IgD-negative memory B cell (primary cell): ENCODE results near the gene CSRNP3. TPM values are rescaled to one million over a fixed set of nuclear protein-coding genes. Genes with fewer than 3 reads are reported as not detected.

Experiments
- H3K27ac Mint-ChIP-seq, 3 donors: one replicate each; pipeline ENCODE4 v1.8.0; 2020 to 2022; ENCODE audit warnings: mild to moderate bottlenecking in 3 of 3, mixed read lengths in 3 of 3, moderate library complexity in 1 of 3
- H3K27me3 Mint-ChIP-seq: one replicate; pipeline ENCODE4 v1.8.0; 2021; ENCODE audit warnings: mixed read lengths
- H3K36me3 Mint-ChIP-seq: one replicate; pipeline ENCODE4 v1.8.0; 2020; ENCODE audit warnings: mild to moderate bottlenecking, mixed read lengths
- H3K4me1 Mint-ChIP-seq, 3 donors: one replicate each; pipeline ENCODE4 v1.8.0; 2020 to 2022; ENCODE audit warnings: mixed read lengths in 3 of 3, mild to moderate bottlenecking in 1 of 3
- H3K4me3 Mint-ChIP-seq, 4 donors: one replicate each; pipeline ENCODE4 v1.8.0; 2020 to 2022; ENCODE audit warnings: mild to moderate bottlenecking in 4 of 4, mixed read lengths in 4 of 4, moderate library complexity in 3 of 4
- H3K9me3 Mint-ChIP-seq, 3 donors: one replicate each; pipeline ENCODE4 v1.8.0; 2020 to 2021; ENCODE audit warnings: mixed read lengths in 3 of 3, mild to moderate bottlenecking in 1 of 3
- polyA plus RNA-seq: library from polyadenylated mRNA; unstranded; fragments of 300-500 nt; fragmentation: Illumina TruSeq; gene quantifications from one replicate; pipeline ENCODE4 v1.2.3, GENCODE V29; 2021

Gene CSRNP3
- polyA plus RNA-seq, 1 donor from 2014 or later: not detected

DNA sequence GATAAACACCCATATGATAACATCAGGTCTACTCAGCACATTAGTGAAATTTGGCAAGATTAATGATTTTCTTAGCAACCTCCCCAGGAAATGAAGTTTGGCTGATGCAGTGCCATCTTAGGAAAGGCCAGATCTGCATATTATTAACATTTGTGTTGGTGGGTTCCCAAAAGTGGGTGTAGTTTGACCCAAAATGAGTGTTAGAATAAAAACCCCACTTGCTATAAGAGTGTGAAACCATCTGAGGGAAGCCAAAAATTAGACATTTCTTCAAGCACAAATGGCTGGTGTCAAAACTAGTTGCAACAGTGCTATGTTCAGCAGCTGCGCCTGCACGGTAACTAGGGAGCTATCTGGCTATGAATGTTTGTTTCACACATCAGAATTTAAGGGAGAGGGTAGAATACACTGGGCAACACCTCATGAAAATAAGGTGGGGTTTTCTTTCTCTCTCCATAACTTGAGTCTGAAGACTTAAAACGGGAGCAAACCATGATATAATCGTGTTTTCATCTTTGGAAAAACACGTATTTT is 15.9 kb upstream of the CSRNP3 start:
- Mint-ChIP-seq H3K27me3 (peaks cover 7% of the 10 kb centered on the region), H3K27ac (no peak overlapping the region), H3K4me1 (no peaks in the 10 kb centered on the region), H3K9me3 (peaks cover 0 to 7% (median 2%) of the 10 kb centered on the region in 3 donors), H3K4me3 (no peak overlapping the region), H3K36me3 (no peaks in the 10 kb centered on the region)

DNA sequence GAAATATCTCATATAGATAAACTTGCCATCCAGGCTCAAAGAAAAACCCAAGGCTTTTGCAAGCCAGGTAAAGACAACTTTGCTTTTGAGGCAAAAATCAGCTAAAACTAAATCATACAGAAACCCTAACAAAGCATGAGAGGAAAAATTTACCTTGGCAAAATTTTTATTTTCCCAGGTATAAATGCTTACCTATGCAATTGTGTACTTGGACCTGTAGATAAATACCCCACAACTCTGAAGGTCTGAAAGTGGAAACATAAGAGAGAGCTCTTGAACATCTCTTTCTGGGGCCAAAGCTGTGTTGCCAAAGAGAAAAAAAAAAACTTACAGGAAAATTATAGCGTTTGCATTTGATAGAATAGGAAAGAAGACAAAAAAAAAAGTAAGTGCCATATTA is 14.6 kb upstream of the CSRNP3 start:
- no peaks in the 10 kb centered on the region for H3K4me1 Mint-ChIP-seq
- H3K27me3 Mint-ChIP-seq: peaks cover 6% of the 10 kb centered on the region
- H3K27ac Mint-ChIP-seq: no peak overlapping the region
- H3K9me3 Mint-ChIP-seq: peaks cover 0 to 10% (median 2%) of the 10 kb centered on the region in 3 donors
- no peak overlapping the region for H3K4me3 Mint-ChIP-seq
- H3K36me3 Mint-ChIP-seq: no peaks in the 10 kb centered on the region

DNA sequence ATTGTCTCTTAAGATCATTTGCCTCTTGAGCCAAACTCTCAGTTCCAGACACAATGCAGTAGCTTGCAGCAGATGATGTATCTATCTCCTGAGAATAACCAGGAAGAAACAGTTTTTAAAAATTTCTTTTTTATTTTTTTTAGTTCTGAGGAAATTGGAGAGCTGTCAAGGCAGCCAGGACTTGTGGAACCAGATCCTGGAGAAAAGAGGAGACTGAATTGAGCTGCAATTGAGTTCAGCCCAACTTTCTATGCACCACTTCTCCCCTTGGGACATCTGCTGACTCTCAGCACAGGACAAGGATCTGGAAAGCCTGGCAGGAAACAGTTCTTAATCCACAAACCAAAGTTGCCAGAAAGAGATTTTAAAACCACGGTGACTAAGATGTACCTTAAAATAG is 13.5 kb upstream of the CSRNP3 start:
- Mint-ChIP-seq H3K9me3 (peaks cover 0 to 10% (median 2%) of the 10 kb centered on the region in 3 donors), H3K4me1 (no peaks in the 10 kb centered on the region), H3K4me3 (no peak overlapping the region), H3K27me3 (peaks cover 4% of the 10 kb centered on the region), H3K36me3 (no peaks in the 10 kb centered on the region), H3K27ac (no peak overlapping the region)

DNA sequence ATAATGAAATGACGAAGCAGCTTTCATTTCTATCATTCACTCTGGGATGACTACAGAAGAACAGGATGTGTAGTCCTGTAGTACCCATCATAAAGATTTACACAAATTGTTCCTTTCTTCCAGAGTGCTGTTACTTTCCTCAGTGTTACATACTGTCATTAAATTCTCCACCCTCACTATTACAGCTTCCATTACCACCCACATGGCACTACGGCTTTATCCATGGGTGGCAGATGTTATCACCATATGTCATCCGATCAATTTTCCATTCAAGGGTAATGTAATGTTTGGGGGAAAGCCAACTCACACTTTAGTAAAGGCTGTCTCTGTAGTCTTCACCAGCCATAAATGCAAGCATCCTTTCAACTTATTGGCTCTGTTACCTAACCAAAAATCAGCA is 7.1 kb upstream of the CSRNP3 start:
- Mint-ChIP-seq H3K36me3 (no peaks in the 10 kb centered on the region), H3K9me3 (peaks cover 1 to 5% (median 2%) of the 10 kb centered on the region in 3 donors), H3K4me3 (no peak overlapping the region), H3K27me3 (peaks cover 2% of the 10 kb centered on the region), H3K4me1 (peaks cover 0 to 1% (median 0%) of the 10 kb centered on the region in 3 donors), H3K27ac (no peak overlapping the region)

DNA sequence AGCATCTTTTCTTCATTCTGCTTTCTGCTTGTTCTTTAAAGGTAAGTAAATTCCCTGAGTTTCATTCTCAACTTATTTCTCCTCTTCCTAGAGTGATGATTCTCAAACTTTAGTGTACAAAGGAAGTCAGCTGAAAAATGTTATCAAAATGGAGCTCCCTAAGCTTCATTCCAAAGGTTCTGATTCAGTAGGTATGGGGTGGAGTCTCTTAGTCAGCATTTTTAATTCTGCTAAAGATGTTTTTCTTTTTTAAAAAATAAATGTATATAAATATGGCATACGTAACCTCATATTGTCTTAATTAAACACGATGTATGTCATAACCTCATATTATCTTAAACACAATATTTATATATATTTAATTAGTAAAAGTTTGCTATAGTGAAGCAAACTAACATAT is 3.1 kb upstream of the CSRNP3 start:
- H3K9me3 Mint-ChIP-seq: peaks cover 0 to 1% (median 0%) of the 10 kb centered on the region in 3 donors
- H3K27ac Mint-ChIP-seq: no peak overlapping the region
- H3K4me1 Mint-ChIP-seq: peaks cover 0 to 1% (median 0%) of the 10 kb centered on the region in 3 donors

DNA sequence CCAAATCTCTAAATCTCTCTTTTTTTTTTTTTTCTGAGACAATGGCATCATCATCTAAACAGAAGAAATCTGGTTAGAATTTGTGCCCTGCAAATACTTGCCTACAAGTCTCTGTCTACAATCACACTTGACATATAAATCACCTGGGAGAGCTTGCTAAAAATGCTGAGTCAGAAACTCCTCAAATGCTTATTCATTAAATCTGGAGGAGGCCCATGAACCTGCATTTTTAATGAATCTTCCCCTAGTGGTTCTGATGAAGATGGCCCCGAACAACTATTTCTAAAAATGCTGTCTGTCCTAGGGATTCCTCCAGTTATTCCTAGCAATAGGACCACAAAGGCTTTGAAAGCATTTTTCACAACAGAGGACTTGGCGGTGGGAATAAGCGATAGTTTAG is 1.6 kb upstream of the CSRNP3 start:
- Mint-ChIP-seq H3K27ac (no peak overlapping the region), H3K4me3 (no peak overlapping the region), H3K27me3 (no peaks in the 10 kb centered on the region)

More for the DNA sequence above, 3.1 kb upstream of the CSRNP3 start:
- no peaks in the 10 kb centered on the region for H3K36me3 Mint-ChIP-seq
- no peak overlapping the region for H3K4me3 Mint-ChIP-seq
- H3K27me3 Mint-ChIP-seq: no peaks in the 10 kb centered on the region

DNA sequence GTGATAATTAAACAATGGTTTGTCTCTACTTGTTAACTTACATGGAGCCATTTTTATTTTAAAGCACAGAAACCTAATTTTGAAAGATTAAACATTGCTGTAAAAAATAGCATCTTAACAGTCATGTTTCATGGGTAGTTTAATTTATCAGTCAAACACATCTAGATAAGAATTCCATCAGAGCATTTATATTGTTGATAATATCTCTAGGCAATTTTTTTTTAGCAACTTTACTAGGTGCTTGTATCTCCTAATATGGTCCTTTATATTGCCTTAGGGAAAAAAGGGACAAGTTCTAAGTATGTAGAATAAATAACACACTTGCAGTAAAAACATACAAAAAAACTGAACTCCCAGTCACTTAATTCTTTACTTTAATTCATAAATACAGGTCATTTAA is 863 bp downstream of the CSRNP3 start:
- no peak overlapping the region for H3K27ac Mint-ChIP-seq
- H3K36me3 Mint-ChIP-seq: no peaks in the 10 kb centered on the region
- no peaks in the 10 kb centered on the region for H3K27me3 Mint-ChIP-seq
- H3K4me1 Mint-ChIP-seq: peaks cover 0 to 1% (median 0%) of the 10 kb centered on the region in 3 donors
- no peak overlapping the region for H3K4me3 Mint-ChIP-seq
- H3K9me3 Mint-ChIP-seq: peaks cover 0 to 1% (median 0%) of the 10 kb centered on the region in 3 donors

More for the DNA sequence above, 1.6 kb upstream of the CSRNP3 start:
- H3K4me1 Mint-ChIP-seq: peaks cover 0 to 1% (median 0%) of the 10 kb centered on the region in 3 donors
- peaks cover 0 to 1% (median 0%) of the 10 kb centered on the region in 3 donors for H3K9me3 Mint-ChIP-seq
- no peaks in the 10 kb centered on the region for H3K36me3 Mint-ChIP-seq

DNA sequence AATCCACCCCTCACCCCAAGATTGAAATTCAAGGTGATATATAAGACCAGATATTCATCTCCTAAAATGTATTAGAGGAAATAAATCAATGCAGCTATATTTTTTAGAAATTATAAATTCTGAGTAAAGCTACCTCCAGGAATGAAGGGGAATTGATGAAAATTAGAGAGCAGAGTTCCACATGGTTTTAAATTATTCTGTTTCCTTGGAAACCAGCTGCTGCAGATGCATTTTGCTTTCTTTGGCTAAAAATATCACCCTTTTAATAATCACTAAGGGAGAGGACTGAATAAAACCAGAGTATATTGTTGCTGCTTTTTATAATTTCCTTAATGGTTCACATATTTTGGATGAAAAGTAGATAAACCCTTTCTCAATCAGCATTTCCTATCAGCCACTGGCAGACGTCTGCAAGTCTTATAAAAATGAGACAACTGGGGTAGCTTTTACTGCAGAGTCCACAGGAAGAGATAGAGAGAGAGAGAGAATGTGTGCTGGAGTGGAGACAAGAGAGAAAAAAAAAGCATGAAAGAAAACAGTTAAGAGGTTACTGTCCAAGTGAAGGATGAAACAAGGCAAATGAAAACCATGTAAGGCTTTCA is 2.0 kb downstream of the CSRNP3 start:
- H3K27me3 Mint-ChIP-seq: no peaks in the 10 kb centered on the region
- no peak overlapping the region for H3K4me3 Mint-ChIP-seq
- no peaks in the 10 kb centered on the region for H3K9me3 Mint-ChIP-seq
- H3K36me3 Mint-ChIP-seq: no peaks in the 10 kb centered on the region
- no peaks in the 10 kb centered on the region for H3K4me1 Mint-ChIP-seq
- H3K27ac Mint-ChIP-seq: no peak overlapping the region

DNA sequence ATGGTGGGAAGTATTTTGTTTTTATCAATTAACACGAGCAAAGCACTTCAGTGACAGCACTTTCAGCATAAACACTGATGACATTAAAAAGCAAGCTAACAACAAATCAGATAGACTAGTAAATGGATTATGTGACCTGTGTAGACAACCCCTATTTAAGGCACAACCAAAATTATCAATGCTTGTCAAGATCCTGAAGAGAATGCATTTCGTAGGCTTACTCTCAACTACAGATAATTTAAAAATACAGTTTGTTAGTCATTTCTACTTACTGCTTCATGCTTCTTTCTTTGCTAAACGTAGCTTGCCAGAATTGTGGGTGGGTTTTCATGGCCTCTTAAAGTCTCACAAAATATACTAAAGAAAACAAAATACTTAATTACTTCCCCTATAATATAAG is 3.4 kb downstream of the CSRNP3 start:
- H3K27me3 Mint-ChIP-seq: no peaks in the 10 kb centered on the region
- H3K27ac Mint-ChIP-seq: no peak overlapping the region
- H3K4me1 Mint-ChIP-seq: no peaks in the 10 kb centered on the region
- no peaks in the 10 kb centered on the region for H3K9me3 Mint-ChIP-seq
- no peaks in the 10 kb centered on the region for H3K36me3 Mint-ChIP-seq
- H3K4me3 Mint-ChIP-seq: no peak overlapping the region

DNA sequence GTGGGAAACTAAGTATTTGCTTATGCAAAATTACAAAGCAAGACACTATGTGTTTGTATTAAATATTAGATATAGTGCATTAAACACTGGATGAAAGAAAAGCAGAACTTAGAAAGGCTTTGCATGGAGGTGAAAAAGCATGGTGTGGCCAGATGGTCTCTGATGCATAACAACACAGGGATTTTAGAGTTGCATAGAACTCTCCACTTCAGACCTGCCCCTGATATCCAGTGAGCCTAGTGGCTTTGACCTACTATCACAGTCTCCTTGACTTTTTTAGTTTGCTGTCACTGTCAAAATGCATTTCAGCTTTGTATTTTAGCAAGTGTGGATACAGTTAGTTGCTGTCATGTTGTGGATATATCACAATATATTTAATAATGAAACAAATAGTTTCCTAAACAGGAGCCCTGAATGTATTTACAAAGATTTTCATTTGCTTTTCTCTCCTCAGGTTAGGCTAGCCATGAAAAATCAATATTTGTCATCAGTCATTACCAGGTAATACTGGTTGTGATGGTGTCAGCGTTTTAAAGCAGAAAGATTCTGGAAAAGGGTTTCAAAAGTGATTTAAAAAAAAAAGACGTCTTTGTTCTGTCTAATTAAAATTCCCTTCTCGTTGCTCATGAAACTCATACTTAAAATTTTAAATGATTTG is 5.2 kb downstream of the CSRNP3 start:
- no peaks in the 10 kb centered on the region for H3K4me1 Mint-ChIP-seq
- H3K9me3 Mint-ChIP-seq: no peaks in the 10 kb centered on the region
- no peaks in the 10 kb centered on the region for H3K36me3 Mint-ChIP-seq
- H3K27me3 Mint-ChIP-seq: no peaks in the 10 kb centered on the region
- no peak overlapping the region for H3K27ac Mint-ChIP-seq
- no peak overlapping the region for H3K4me3 Mint-ChIP-seq

DNA sequence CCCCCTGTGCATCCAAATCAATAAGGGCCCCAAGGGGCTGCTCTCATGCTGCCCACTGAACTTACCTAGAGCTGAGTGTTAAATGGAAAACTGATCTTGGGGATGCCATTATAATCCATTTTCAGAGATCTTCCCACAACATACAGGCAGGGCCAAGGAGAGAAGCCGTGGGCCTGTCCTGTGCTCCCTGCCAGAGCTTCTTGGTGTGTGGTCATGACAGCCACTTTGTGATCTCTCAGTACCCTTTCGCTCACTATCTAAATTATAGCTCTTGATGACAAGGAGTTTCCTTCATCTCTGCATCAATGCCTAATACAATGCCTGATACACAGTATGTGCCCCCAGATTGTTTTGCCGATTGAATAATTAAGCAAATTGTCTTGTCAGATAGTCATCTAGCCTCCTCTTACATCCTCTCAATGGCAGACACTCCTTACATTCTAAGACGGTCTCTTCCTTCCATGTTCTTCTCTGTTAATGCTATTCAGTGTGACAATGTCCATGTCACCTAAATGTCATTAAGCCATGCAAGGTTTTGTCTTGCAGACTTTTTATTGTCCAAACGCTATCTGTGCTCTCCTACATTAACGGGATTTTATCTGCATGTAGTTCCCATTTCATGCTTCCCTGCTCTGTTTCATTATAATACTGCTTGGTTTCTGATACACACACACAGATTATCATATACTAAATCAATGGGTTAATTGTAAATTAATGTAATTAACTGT is 5.9 kb downstream of the CSRNP3 start:
- Mint-ChIP-seq H3K4me3 (no peak overlapping the region), H3K27me3 (no peaks in the 10 kb centered on the region), H3K9me3 (no peaks in the 10 kb centered on the region), H3K36me3 (no peaks in the 10 kb centered on the region), H3K27ac (no peak overlapping the region), H3K4me1 (no peaks in the 10 kb centered on the region)

DNA sequence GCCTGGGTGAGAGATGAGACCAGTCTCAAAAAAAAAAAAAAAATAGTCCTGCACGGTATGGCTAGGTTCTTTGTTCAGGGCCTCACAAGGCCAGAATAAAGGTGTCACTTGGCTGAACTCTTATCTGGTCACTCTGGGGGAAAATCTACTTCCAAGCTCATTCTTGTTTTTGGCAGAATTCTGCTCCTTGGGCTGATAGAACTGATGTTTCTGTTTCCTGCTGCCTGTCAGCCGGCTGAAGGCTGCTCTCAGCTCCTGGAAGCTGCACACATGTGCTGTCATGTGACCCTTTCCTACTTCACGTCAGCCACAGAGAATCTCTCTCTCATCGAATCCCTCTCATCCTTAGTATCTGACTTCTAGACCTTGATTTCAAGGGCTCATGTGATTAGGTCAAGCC is 10.4 kb downstream of the CSRNP3 start:
- Mint-ChIP-seq H3K27ac (no peak overlapping the region), H3K36me3 (no peaks in the 10 kb centered on the region), H3K4me3 (no peak overlapping the region), H3K4me1 (no peaks in the 10 kb centered on the region), H3K9me3 (no peaks in the 10 kb centered on the region), H3K27me3 (peaks cover 1% of the 10 kb centered on the region)

DNA sequence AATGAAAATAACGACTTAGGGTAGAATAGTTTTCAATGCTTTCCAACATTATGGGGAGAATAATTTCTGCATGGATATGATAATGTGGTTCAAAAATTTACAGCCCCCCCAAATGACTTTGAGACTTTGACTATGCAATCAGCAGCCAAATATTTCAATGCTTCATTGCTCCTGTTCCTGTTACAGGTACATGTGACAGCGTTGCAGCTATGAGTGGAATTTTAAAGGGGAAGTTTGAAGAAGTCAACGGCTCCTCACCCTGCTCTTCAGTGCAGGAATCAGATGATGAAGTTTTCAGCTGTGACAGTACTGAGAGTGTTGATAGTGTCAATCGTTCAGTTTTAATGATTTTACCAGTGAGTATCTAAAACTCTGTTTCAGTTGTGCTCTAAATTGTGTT is 25.1 kb downstream of the CSRNP3 start:
- Mint-ChIP-seq H3K36me3 (no peaks in the 10 kb centered on the region), H3K27ac (no peak overlapping the region), H3K9me3 (peaks cover 0 to 2% (median 0%) of the 10 kb centered on the region in 3 donors), H3K4me3 (no peak overlapping the region), H3K27me3 (no peaks in the 10 kb centered on the region), H3K4me1 (peaks cover 0 to 2% (median 0%) of the 10 kb centered on the region in 3 donors)

DNA sequence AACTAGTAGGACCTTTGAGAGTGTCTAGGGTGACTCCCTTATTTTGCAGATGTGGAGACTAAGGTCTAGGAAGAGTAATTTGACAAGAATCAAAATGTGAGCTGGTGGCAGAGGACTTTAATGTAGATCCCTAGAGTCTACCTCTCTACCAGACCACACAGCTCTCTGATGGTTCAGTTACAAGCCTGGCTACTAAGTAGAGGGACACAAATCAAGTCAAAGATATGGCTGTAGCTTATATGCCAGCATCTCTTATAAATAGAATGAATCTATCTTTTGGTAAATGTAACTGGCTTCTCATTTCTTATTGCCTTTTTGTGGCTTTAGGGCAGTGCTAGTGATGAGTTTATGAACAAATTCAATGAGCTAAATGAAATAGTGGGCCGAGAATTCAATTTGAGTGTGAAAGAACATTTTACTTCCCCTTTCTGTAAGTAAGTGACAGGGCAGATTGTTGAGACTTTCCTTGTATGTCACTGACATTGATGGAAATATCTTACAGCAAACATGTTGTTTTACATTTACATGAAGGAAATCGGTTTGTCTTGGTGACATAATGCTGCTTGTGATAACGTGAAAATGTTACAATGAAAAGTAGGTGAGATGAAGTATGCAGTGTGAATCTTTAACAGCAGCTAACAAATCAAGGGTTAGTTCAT is 28.3 kb downstream of the CSRNP3 start:
- no peaks in the 10 kb centered on the region for H3K27me3 Mint-ChIP-seq
- H3K4me3 Mint-ChIP-seq: no peak overlapping the region
- peaks cover 0 to 2% (median 0%) of the 10 kb centered on the region in 3 donors for H3K4me1 Mint-ChIP-seq
- H3K36me3 Mint-ChIP-seq: no peaks in the 10 kb centered on the region
- H3K9me3 Mint-ChIP-seq: peaks cover 0 to 2% (median 0%) of the 10 kb centered on the region in 3 donors
- H3K27ac Mint-ChIP-seq: no peak overlapping the region

DNA sequence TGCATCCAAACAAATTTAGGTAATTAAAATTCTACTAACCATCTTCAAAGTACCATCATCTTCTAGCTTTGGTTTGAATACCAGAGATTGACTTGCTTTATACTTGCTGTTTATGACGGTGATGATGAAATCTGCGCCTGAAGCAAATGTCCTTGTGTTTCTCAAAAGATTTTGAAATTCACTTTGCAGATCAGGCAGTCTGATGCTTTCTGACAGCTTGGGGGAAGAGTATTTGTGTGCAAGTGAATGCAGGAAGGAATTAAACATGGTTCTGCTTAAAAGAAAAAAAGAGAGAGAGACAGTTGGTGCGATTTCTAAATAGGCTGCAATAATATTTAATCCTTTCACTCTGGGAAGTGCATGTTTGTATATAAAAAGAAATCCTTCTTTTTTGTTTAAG is 29.6 kb downstream of the CSRNP3 start:
- H3K27ac Mint-ChIP-seq: no peak overlapping the region
- no peak overlapping the region for H3K4me3 Mint-ChIP-seq
- peaks cover 0 to 2% (median 0%) of the 10 kb centered on the region in 3 donors for H3K4me1 Mint-ChIP-seq
- H3K27me3 Mint-ChIP-seq: no peaks in the 10 kb centered on the region
- no peaks in the 10 kb centered on the region for H3K9me3 Mint-ChIP-seq
- no peaks in the 10 kb centered on the region for H3K36me3 Mint-ChIP-seq
